ENCODE results near the gene BTNL3. TPM values are rescaled to one million over a fixed set of nuclear protein-coding genes. Genes with fewer than 3 reads are reported as not detected.

BTNL3 gene
- total and polyA plus RNA-seq, 2 donors (not counting 3 experiments of a cell fraction or from before 2014, with no cell fraction given): not detected

DNA sequence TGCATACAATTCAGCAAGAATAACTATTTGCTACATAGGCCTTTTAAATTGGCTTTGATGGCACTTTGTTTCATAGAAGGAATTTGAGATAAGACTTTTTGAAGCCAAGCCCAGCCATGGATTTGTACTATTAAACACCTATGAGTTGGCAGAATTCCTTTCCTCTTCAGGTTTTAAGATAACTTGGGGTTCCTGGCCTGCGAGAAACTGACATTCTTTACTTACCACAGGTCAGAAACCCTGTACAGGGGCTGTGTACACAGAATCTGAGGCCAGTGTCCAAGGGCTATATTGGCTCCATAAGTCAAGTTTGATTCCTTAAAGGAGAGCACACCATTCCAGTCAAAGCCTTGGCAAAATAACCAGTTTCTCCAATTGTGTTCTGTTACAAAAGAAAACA is 10.8 kb upstream of the BTNL3 start:
- TF ChIP-seq FOS (IDR thresholded peaks at IDR 0.05; ENCODE audit: borderline replicate concordance, insufficient read depth, low read length) (no peak), POLR2A (IDR thresholded peaks at IDR 0.05; ENCODE audit: low read depth, low read length) (no peak), POLR2AphosphoS5 (IDR thresholded peaks at IDR 0.05; ENCODE audit: insufficient read depth, low read depth, low read length) (no peak), GATA2 (IDR thresholded peaks at IDR 0.05; ENCODE audit: insufficient read depth, insufficient read length, low read depth, low read length) (no peak), EZH2 (IDR thresholded peaks at IDR 0.05; ENCODE audit: borderline replicate concordance, low read depth, low read length, severe bottlenecking) (no peak), MYC (IDR thresholded peaks at IDR 0.05; ENCODE audit: low read depth, low read length) (no peak), JUN (IDR thresholded peaks at IDR 0.05; ENCODE audit: borderline replicate concordance, insufficient read depth, insufficient read length, low read depth) (no peak)
- TF ChIP-seq, protein P1, sequence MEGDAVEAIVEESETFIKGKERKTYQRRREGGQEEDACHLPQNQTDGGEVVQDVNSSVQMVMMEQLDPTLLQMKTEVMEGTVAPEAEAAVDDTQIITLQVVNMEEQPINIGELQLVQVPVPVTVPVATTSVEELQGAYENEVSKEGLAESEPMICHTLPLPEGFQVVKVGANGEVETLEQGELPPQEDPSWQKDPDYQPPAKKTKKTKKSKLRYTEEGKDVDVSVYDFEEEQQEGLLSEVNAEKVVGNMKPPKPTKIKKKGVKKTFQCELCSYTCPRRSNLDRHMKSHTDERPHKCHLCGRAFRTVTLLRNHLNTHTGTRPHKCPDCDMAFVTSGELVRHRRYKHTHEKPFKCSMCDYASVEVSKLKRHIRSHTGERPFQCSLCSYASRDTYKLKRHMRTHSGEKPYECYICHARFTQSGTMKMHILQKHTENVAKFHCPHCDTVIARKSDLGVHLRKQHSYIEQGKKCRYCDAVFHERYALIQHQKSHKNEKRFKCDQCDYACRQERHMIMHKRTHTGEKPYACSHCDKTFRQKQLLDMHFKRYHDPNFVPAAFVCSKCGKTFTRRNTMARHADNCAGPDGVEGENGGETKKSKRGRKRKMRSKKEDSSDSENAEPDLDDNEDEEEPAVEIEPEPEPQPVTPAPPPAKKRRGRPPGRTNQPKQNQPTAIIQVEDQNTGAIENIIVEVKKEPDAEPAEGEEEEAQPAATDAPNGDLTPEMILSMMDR (IDR thresholded peaks at IDR 0.05; ENCODE audit: extremely low read depth in 1 of 2, insufficient read depth in 1 of 2, low read depth in 1 of 2, low read length in 2 of 2): no peak
- TF ChIP-seq, protein P2, sequence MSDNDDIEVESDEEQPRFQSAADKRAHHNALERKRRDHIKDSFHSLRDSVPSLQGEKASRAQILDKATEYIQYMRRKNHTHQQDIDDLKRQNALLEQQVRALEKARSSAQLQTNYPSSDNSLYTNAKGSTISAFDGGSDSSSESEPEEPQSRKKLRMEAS (IDR thresholded peaks at IDR 0.05; ENCODE audit: insufficient read depth, insufficient read length): no peak
- CTCF ChIA-PET: no interaction called here
- H3K79me2 ChIP-seq (ENCODE audit: control insufficient read depth, insufficient read depth, low read length): no peaks in the 10 kb centered on the region
- dilution Hi-C loops (cut with MboI; ENCODE audit: extremely low pct_ligation_motif_present, low sequenced_read_pairs) (no loop called here), intact Hi-C loops (cut with micrococcal nuclease) (no loop called here)
- H3K9ac ChIP-seq (replicated peaks; ENCODE audit: extremely low read depth, insufficient read depth, low read length): no peak overlapping the region
- BruUV-seq (replicated peaks): no TSS peak
- POLR2A ChIA-PET: no interaction called here
- no peaks in the 10 kb centered on the region for H4K20me1 ChIP-seq (replicated peaks; ENCODE audit: control insufficient read depth, extremely low read depth, insufficient read depth, low read length)
- no peak overlapping the region for H3K27ac ChIP-seq (ENCODE audit: insufficient read depth, low read depth, low read length)
- H3K4me1 ChIP-seq (ENCODE audit: control insufficient read depth, extremely low read depth, insufficient read depth, low read length): no peaks in the 10 kb centered on the region
- H3K4me2 ChIP-seq (ENCODE audit: insufficient read depth, low read length): no peak overlapping the region
- no peaks in the 10 kb centered on the region for H3K9me1 ChIP-seq (replicated peaks; ENCODE audit: control insufficient read depth, extremely low read depth, insufficient read depth, low read length)
- H3K27me3 ChIP-seq (ENCODE audit: control insufficient read depth in 2 of 2, insufficient read depth in 2 of 2, low read length in 2 of 2): no peaks in the 10 kb centered on the region
- no peak for FAIRE-seq
- no peak overlapping the region for H3K4me3 ChIP-seq (replicated peaks in 1 of 3; ENCODE audit: insufficient read depth in 1 of 3, low read depth in 1 of 3, low read length in 3 of 3)
- H2AFZ ChIP-seq (ENCODE audit: low read depth, low read length): no peak overlapping the region
- DNase-seq (ENCODE audit: low read depth, low spot score): no peak
- H3K9me3 ChIP-seq (replicated peaks; ENCODE audit: control insufficient read depth, insufficient read depth, low read length): no peaks in the 10 kb centered on the region
- H3K36me3 ChIP-seq (ENCODE audit: control insufficient read depth in 2 of 2, extremely low read depth in 1 of 2, insufficient read depth in 2 of 2, low read length in 2 of 2): no peaks in the 10 kb centered on the region
